Measurements from ENCODE around the gene FAH.

- TF ChIP-seq POLR2AphosphoS5 (IDR thresholded peaks at IDR 0.05; ENCODE audit: low read depth, low read length) (no peak), CTCF (IDR thresholded peaks at IDR 0.05) (no peak), SIN3A (IDR thresholded peaks at IDR 0.05; ENCODE audit: borderline replicate concordance, insufficient read depth, low read depth, low read length) (no peak)
- TF ChIP-seq, protein P1, sequence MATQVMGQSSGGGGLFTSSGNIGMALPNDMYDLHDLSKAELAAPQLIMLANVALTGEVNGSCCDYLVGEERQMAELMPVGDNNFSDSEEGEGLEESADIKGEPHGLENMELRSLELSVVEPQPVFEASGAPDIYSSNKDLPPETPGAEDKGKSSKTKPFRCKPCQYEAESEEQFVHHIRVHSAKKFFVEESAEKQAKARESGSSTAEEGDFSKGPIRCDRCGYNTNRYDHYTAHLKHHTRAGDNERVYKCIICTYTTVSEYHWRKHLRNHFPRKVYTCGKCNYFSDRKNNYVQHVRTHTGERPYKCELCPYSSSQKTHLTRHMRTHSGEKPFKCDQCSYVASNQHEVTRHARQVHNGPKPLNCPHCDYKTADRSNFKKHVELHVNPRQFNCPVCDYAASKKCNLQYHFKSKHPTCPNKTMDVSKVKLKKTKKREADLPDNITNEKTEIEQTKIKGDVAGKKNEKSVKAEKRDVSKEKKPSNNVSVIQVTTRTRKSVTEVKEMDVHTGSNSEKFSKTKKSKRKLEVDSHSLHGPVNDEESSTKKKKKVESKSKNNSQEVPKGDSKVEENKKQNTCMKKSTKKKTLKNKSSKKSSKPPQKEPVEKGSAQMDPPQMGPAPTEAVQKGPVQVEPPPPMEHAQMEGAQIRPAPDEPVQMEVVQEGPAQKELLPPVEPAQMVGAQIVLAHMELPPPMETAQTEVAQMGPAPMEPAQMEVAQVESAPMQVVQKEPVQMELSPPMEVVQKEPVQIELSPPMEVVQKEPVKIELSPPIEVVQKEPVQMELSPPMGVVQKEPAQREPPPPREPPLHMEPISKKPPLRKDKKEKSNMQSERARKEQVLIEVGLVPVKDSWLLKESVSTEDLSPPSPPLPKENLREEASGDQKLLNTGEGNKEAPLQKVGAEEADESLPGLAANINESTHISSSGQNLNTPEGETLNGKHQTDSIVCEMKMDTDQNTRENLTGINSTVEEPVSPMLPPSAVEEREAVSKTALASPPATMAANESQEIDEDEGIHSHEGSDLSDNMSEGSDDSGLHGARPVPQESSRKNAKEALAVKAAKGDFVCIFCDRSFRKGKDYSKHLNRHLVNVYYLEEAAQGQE (IDR thresholded peaks at IDR 0.05; ENCODE audit: insufficient read depth in 1 of 2, low read depth in 2 of 2, low read length in 1 of 2): no peak
Measured at GRCh38 chr15:80160570-80161156, 7.9 kb downstream of the FAH start.
